ENCODE measurements around the gene DDIT3. TPM values are rescaled to one million over a fixed set of nuclear protein-coding genes. Genes with fewer than 3 reads are reported as not detected.
"Not testable (repeated sequence)": the region's sequence is repeated elsewhere in the genome, so short reads cannot be mapped to it uniquely, and the experiment has no call there.

The DDIT3 gene
- total RNA-seq (10 to 100 TPM in 2 of 6 donors, 1 to 10 TPM in 4; 8.5 to 45.9 (median 9.0) TPM), polyA plus RNA-seq (10 to 100 TPM; 27.5 to 52.7 TPM)

- FAIRE-seq, result no peak
- peaks cover 0 to 18% (median 11%) of the 10 kb centered on the region in 3 donors for H3K36me3 ChIP-seq
- H3K27ac ChIP-seq, result peak within 1 kb of the TSS; percentile 92 to 98 (median 94)
- ATAC-seq, result peak; percentile 80 to 87 (median 82)
- peak within 1 kb of the TSS; percentile 58 to 93 (median 69) for H3K4me3 ChIP-seq
- DNase-seq, result peak; percentile 99 to 100 (median 100)
- 1 to 2% methylated on average over 46 to 52 of the region's 52 CpGs for WGBS, 2 donors
- no peaks in the 10 kb centered on the region for H3K9me3 ChIP-seq
- H3K4me1 ChIP-seq, result peaks cover 41 to 48% (median 41%) of the 10 kb centered on the region in 3 donors
- TF ChIP-seq CTCF (IDR thresholded peaks at IDR 0.05), result no peak
- intact Hi-C loops (cut with DNase I), result no loop called here
- H3K27me3 ChIP-seq, result no peaks in the 10 kb centered on the region
Measured at GRCh38 chr12:57520053-57520818, at the start of gene DDIT3. DDIT3 (minus strand) TSS chr12:57520514; CDS start chr12:57517406, 3,108 bp downstream.

- no peaks in the 10 kb centered on the region for H3K36me3 ChIP-seq
- DNase-seq, result no peak
- H3K9me3 ChIP-seq, result no peaks in the 10 kb centered on the region
- ATAC-seq, result no peak
- H3K4me3 ChIP-seq, result no peak overlapping the region
- no peaks in the 10 kb centered on the region for H3K27me3 ChIP-seq
- no peaks in the 10 kb centered on the region for H3K4me1 ChIP-seq
- FAIRE-seq, result no peak
- WGBS, 2 donors, result 76 to 79% methylated on average over 18 of the region's 18 CpGs
- TF ChIP-seq CTCF (IDR thresholded peaks at IDR 0.05), result no peak
- no peak overlapping the region for H3K27ac ChIP-seq
- intact Hi-C loops (cut with DNase I), result loop anchor here in 1 of 3 donors (10.0 kb wide), 1 partner anchor 55 kb away; no protein-coding TSS in a partner anchor
Measured at GRCh38 chr12:57569858-57570257, 49.5 kb upstream of the DDIT3 start.

GRCh38 chr12:57568838-57569237 is 48.5 kb upstream of the DDIT3 start:
- no peaks in the 10 kb centered on the region for H3K27me3 ChIP-seq
- FAIRE-seq (no peak), DNase-seq (no peak), ATAC-seq (no peak)
- intact Hi-C loops (cut with DNase I), result no loop called here
- no peaks in the 10 kb centered on the region for H3K4me1 ChIP-seq
- H3K9me3 ChIP-seq, result no peaks in the 10 kb centered on the region
- WGBS, 2 donors, result 60 to 67% methylated on average over 6 of the region's 6 CpGs
- no peak overlapping the region for H3K4me3 ChIP-seq
- no peak overlapping the region for H3K27ac ChIP-seq
- TF ChIP-seq CTCF (IDR thresholded peaks at IDR 0.05), result no peak
- H3K36me3 ChIP-seq, result no peaks in the 10 kb centered on the region

- Histone ChIP-seq H3K4me1 (no peaks in the 10 kb centered on the region), H3K27ac (no peak overlapping the region), H3K27me3 (no peaks in the 10 kb centered on the region), H3K9me3 (no peaks in the 10 kb centered on the region), H3K36me3 (no peaks in the 10 kb centered on the region), H3K4me3 (no peak overlapping the region)
- no peak for ATAC-seq
- DNase-seq, result no peak
- no peak for TF ChIP-seq CTCF (IDR thresholded peaks at IDR 0.05)
- 73 to 76% methylated on average over 7 of the region's 7 CpGs for WGBS, 2 donors
- intact Hi-C loops (cut with DNase I), result no loop called here
- FAIRE-seq, result no peak
Measured at GRCh38 chr12:57564178-57564740, 43.9 kb upstream of the DDIT3 start.

- FAIRE-seq (no peak), ATAC-seq (no peak), DNase-seq (no peak)
- TF ChIP-seq CTCF (IDR thresholded peaks at IDR 0.05), result no peak
- Histone ChIP-seq H3K9me3 (no peaks in the 10 kb centered on the region), H3K27ac (no peak overlapping the region), H3K4me3 (no peak overlapping the region), H3K27me3 (no peaks in the 10 kb centered on the region), H3K4me1 (no peaks in the 10 kb centered on the region), H3K36me3 (no peaks in the 10 kb centered on the region)
- intact Hi-C loops (cut with DNase I), result no loop called here
- WGBS, 2 donors, result 50 to 52% methylated on average over 4 of the region's 4 CpGs
Measured at GRCh38 chr12:57563358-57563757, 43.0 kb upstream of the DDIT3 start.

GRCh38 chr12:57561117-57561516 is 40.8 kb upstream of the DDIT3 start:
- H3K9me3 ChIP-seq; H3K4me3 ChIP-seq; H3K27me3 ChIP-seq; intact Hi-C loops (cut with DNase I); H3K4me1 ChIP-seq; DNase-seq; H3K27ac ChIP-seq; H3K36me3 ChIP-seq; ATAC-seq; FAIRE-seq: not testable (repeated sequence)
- 78 to 84% methylated on average over 1 of the region's 1 CpG for WGBS, 2 donors
